GM18861 (cell line): ENCODE measurements around the gene RTP4.
"Not testable (repeated sequence)": the region's sequence is repeated elsewhere in the genome, so short reads cannot be mapped to it uniquely, and the experiment has no call there.

ENCODE experiments used
- ATAC-seq: cut with Tn5 transposase; IDR thresholded peaks from one replicate; pipeline ENCODE4 v1.9.1; 2021; ENCODE audit not compliant: unreplicated experiment

RTP4 gene

DNA sequence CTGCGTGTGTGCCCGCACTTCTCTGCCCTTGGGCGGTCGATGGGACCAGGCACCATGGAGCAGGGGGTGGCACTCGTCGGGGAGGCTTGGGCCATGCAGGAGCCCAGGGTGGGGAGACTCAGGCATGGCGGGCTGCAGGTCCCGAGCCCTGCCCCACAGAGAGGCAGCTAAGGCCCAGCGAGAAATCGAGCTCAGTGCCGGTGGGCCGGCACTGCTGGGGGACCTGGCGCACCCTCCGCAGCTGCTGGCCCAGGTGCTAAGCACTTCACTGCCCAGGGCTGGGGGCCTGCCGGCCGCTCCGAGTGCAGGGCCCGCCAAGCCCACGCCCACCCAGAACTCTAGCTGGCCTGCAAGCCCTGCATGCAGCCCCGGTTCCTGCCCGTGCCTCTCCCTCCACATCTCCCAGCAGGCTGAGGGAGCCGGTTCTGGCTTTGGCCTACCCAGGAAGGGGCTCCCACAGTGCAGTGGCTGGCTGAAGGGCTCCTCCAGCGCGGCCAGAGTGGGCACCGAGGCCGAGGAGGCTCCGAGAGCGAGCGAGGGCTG, 553 bp upstream of the RTP4 start:
- no peak for ATAC-seq

DNA sequence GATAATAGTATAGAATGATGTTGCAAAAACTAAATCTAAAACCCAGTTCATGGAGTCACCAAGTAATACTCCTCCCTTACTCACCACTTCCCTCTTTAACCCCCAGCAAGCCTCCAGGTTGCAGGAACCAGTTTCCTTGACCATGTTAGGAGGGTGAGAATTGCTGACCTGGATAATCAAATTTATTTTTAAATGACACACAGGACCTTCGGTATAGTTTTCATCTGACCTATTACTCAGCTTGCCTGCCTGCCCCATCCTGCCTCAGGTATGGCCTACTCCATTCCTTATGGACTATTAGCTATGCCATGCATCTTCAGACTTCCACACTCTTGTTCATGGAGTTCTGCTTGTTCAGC, 883 bp downstream of the RTP4 start:
- peak; percentile 33 for ATAC-seq

DNA sequence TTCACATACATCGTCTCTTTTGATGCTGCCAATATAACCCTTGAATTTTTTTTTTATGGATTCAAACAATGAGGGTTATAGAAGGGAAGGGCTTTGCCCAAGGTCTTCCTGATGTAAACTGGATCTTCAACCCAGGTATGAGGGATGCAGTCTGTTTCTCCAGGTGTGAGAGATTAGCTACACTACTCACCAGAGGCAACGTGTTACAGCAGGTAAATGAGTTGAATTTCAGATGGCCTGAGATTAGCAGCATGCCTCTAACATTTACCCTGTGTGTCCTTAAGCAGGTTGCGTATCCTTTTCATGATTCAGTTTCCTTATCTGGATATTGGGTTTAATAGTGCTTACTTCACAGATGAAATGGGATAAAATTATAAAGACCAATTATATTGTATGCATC, 1.9 kb downstream of the RTP4 start:
- no peak for ATAC-seq

DNA sequence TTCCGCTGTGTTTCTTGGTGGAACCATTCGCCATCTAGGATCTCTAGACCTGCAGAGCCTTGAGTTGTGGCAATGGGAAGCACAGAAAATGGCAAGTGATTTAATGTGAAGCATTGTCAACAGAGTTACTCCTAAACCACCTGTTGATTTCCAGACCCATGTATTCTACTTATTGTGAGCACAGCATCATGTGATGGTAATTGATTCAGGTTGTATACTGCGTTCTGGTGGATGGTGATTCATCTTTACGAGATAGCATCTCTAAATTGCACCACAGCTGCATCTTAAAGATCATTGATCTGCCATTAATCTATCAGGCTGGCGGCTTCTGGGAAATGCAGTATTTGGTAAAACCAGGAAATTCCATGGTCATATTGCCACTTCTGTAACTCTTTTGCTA, 7.4 kb downstream of the RTP4 start:
- ATAC-seq: no peak

DNA sequence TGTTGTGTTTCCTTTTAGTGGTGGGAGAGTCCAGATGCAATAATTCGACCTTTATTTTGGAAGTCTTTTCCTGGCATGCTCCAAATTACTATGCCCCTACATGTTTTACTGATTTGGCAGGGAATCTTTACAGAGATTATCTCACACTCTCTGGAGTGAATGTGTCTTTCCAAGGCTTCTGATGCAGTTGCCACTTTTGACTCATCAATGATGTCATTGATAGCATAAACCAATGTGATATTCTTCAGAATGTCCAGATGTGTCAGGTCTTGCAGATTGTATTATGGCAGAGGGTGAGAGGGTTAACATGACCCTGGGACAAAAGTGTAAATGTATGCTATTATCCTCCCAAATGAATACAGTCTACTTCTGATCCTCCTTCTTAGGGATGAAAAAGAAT, 9.7 kb downstream of the RTP4 start:
- ATAC-seq: no peak

DNA sequence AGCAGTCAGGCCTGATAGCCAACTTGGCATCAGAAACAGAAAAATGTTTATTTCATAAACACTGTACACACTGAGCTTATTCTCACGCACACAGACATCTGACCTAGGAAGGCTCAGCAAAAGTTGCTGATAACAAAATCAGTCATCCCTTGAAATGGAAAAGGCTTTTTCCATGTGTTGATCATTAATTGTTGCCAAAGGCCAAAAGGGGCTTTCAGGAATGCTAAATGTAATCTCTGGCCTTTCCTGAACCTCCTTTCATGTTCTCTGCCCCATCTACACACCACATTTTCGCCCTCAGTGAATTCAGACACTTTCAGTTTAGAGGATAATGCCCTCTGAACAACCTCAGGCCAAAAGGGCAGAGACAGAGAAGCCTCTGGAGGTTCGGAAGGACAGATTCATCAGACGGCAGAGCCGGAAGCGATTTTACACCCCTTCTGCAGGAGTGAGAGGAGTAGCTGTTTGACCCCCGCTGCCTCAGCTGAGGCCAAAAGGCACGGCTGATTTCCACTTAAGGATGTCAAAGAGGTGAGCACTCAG, 14.5 kb downstream of the RTP4 start:
- ATAC-seq: no peak

DNA sequence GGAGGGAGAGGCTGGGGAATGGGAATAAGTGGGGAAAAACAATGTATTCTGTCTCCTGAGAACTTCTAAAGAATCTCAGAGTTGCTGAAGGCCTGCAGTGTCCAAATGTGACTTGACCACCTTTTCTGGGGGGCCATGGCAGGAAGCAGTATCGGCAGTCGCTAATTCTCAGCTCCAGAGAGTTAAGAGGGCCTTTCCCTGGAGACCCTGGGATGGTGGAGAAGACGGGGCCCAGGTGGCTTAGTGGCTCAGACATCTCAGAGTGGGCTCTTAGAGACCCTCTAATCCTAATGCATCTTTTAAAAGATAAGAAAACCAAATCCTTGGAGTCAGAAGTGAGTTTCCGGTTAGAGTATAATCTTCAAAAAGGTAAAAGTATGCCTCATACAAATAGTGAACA, 15.1 kb downstream of the RTP4 start:
- ATAC-seq: no peak

DNA sequence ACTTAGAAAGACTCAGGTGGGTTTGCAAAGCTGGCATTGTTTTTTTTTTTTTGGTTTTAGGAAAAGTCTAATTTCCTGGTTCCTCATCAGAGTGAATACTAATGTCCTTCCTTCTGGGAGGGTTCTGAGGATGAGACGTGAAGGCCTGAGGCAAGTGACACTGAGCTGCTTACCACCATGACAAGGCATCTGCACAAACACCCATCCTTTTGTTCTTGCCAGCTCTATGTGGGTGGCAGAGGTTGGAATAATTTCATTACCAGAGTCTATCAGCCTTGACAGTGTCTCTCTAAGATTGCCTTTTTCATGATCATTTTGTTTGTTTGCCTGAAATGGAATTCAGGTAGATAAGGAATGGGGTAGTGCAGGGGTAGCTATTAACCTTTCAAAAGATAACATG, 17.1 kb downstream of the RTP4 start:
- ATAC-seq: no peak

DNA sequence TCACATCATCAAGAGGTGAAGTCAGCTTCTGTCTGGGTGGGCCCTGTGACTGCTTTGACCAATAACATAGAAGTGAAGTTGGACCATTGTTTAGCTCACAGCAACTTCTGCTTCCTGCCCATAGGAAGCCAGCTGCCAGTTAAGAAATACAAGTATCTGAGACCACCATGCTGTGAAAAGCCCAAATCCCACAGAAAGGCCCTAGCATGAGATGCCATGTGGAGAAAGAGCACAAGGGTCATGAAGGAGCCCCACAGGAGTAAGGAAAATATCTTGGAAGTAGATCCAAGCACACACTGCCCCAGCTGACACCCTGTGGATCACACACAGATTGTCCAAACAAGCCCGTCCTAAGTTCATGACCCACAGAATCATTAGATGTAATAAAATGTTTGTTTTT, 28.5 kb downstream of the RTP4 start:
- ATAC-seq: no peak

DNA sequence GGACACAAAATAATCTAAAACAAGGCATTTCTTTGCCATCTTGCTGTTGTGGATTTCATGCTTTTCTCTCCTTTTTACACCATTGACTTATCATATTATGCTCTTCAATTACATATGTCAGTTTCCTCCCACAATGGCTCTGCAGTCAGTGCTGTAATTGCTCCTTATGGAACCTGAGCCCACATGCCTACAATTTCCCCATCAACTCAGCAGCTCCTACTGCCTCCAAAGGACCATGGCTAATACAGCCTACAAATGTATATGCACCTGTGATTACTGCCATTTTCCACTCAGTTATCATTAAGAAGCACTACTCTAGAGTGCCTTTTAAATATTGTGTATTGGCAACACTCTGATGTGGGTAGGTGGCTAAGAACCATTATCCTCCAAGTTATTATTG, 30.8 kb downstream of the RTP4 start:
- ATAC-seq: no peak

DNA sequence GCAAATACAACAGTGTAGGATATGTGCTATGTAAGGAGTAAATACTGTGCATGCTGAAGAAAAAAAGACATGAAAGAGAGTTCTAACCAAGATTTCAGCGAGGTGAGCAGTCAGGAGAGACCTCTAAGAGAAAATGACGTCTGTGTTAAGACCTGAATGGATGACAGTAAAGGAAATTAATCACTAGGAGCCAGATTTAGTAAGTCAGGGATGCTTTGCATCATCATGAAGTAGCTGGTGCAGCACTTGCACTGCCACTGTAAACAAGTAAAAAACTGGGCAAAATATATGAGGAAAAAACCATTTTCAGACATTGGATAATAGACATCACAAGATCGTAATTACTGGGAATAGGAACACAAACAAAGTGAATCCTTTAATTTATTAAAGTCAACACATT, 32.6 kb downstream of the RTP4 start:
- no peak for ATAC-seq

DNA sequence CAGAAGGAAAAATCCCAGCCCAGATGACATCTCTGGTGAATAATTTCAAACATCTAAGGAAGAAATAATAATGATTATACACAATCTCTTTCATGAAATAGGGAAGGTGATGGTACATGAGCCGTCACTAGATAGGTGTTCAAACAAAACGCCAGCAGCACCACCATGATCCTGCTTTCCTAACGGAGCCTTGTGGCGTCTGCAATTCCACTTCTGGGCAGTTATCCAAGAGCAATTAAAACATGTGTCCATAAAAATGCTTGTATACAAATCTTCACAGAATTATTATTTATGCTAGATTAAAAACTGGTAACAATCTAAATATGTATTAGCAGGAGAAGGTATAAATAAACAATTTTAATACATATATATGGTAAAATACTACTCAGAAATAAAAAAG, 33.7 kb downstream of the RTP4 start:
- no peak for ATAC-seq

DNA sequence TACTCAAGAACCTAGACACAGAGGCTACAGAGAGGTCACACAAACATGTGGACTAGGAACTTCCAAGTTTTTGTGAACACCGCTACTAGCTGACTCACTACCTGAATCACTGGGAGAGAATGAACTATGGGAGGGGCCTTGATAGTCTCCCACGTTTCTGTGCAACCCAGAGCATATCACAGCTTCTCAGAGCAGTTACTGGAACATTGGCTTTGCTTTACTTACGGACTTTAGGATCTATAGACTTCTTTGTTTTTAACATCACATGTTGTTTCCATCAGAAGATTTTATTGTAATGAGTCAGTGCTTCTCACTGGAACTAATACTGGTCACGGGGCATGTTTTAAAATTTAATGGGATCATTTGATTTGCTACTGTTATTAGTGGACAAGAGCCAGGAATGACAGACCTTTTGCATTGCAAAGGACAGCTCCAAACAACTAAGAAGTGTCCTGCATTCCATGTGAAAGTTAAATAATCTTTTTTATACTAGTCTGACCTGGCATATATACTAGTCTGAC, 35.6 kb downstream of the RTP4 start:
- no peak for ATAC-seq

DNA sequence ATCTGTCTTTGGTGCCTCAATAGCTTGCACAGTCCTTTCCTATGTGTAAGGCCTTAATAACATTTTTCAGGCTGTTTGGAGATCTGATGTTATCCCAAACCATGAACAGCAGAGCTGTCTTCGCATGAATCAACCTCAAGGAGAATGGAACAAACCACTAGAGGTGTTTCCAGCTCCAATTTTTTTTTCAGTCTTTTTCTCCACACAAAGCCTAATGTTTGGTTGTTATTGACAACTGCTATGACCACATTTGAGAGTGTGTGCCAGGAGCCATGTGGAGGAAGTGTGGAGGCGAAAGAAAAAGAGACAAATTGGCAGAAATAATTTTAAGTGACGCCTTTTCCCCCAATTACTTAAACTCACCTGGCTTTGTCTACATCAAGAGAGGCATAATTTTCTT, 38.7 kb downstream of the RTP4 start:
- no peak for ATAC-seq

DNA sequence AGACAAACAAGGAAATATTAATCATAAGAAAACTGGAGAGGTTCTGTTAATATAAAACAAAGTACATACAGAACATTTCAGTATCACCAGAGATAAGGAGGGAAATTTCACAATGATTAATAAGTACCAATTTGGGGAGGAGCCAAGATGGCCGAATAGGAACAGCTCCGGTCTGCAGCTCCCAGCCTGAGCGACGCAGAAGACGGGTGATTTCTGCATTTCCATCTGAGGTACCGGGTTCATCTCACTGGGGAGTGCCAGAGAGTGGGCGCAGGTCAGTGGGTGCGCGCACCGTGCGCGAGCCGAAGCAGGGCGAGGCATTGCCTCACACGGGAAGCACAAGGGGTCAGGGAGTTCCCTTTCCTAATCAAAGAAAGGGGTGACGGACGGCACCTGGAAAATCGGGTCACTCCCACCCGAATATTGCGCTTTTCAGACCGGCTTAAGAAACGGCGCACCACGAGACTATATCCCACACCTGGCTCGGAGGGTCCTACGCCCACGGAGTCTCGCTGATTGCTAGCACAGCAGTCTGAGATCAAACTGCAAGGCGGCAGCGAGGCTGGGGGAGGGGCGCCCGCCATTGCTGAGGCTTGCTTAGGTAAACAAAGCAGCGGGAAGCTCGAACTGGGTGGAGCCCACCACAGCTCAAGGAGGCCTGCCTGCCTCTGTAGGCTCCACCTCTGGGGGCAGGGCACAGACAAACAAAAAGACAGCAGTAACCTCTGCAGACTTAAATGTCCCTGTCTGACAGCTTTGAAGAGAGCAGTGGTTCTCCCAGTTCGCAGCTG, 44.0 kb downstream of the RTP4 start:
- not testable (repeated sequence) for ATAC-seq
